D721Med (cell line): Measurements from ENCODE around the gene CNTNAP2.

ENCODE experiments used
- DNase-seq: peaks from one replicate; pipeline ENCODE4 v3.0.0; 2011; ENCODE audit warnings: low spot score; ENCODE audit not compliant: insufficient read length
- FAIRE-seq: peaks from 2 replicates; lab custom pipeline; 2011; peaks lifted over from hg19 to GRCh38; lab: Jason Lieb, UNC
- CTCF ChIP-seq: IDR thresholded peaks from 2 replicates; pipeline ENCODE4 v1.5.1; 2012; ENCODE audit warnings: mild to moderate bottlenecking, control low read depth; ENCODE audit not compliant: insufficient read depth; ENCODE audit errors: missing control alignments

Gene CNTNAP2

GRCh38 chr7:148177972-148178371, 2061.4 kb downstream of the CNTNAP2 start:
- TF ChIP-seq CTCF, result no peak
- DNase-seq (no peak), FAIRE-seq (peak; percentile 35)

GRCh38 chr7:148180075-148180474, 2063.5 kb downstream of the CNTNAP2 start:
- no peak for TF ChIP-seq CTCF
- no peak for DNase-seq
- no peak for FAIRE-seq

GRCh38 chr7:148182264-148182663, 2065.7 kb downstream of the CNTNAP2 start:
- DNase-seq (no peak), FAIRE-seq (no peak)
- TF ChIP-seq CTCF, result no peak

GRCh38 chr7:148185041-148185440, 2068.4 kb downstream of the CNTNAP2 start:
- FAIRE-seq (no peak), DNase-seq (no peak)
- no peak for TF ChIP-seq CTCF

GRCh38 chr7:148187471-148187870, 2070.9 kb downstream of the CNTNAP2 start:
- FAIRE-seq (no peak), DNase-seq (no peak)
- no peak for TF ChIP-seq CTCF

GRCh38 chr7:148191391-148192065, 2074.9 kb downstream of the CNTNAP2 start:
- FAIRE-seq (no peak), DNase-seq (no peak)
- TF ChIP-seq CTCF, result no peak

- DNase-seq (no peak), FAIRE-seq (no peak)
- TF ChIP-seq CTCF, result no peak
Observed at GRCh38 chr7:148192491-148192890, 2075.9 kb downstream of the CNTNAP2 start.
